Midbrain (tissue), 1 donor: ENCODE measurements around the gene TINAGL1.

ENCODE experiments used
- DNase-seq: peaks from one replicate; lab custom pipeline; 2025; lab: John Stamatoyannopoulos, UW

TINAGL1 gene

GRCh38 chr1:31568895-31569595 is 7.3 kb upstream of the TINAGL1 start:
- DNase-seq, result no peak

- DNase-seq, result no peak
Measured at GRCh38 chr1:31569596-31570173, 6.6 kb upstream of the TINAGL1 start.

- DNase-seq, result no peak
Measured at GRCh38 chr1:31570228-31570627, 6.1 kb upstream of the TINAGL1 start.

- no peak for DNase-seq
Measured at GRCh38 chr1:31570906-31571305, 5.4 kb upstream of the TINAGL1 start.

- DNase-seq, result no peak
Measured at GRCh38 chr1:31571340-31572295, 4.7 kb upstream of the TINAGL1 start.

GRCh38 chr1:31572323-31573104 is 3.8 kb upstream of the TINAGL1 start:
- DNase-seq, result no peak

GRCh38 chr1:31573261-31573660 is 3.1 kb upstream of the TINAGL1 start:
- no peak for DNase-seq

GRCh38 chr1:31574749-31575368 is 1.5 kb upstream of the TINAGL1 start:
- no peak for DNase-seq

GRCh38 chr1:31575369-31576140 is 760 bp upstream of the TINAGL1 start:
- no peak for DNase-seq

GRCh38 chr1:31576743-31577455 is 584 bp downstream of the TINAGL1 start:
- DNase-seq, result no peak

- DNase-seq, result no peak
Measured at GRCh38 chr1:31577515-31578192, 1.3 kb downstream of the TINAGL1 start.

- no peak for DNase-seq
Measured at GRCh38 chr1:31579374-31579773, 3.1 kb downstream of the TINAGL1 start.

- no peak for DNase-seq
Measured at GRCh38 chr1:31580513-31580870, 4.2 kb downstream of the TINAGL1 start.

GRCh38 chr1:31580891-31581603 is 4.7 kb downstream of the TINAGL1 start:
- DNase-seq, result no peak

GRCh38 chr1:31581821-31582810 is 5.8 kb downstream of the TINAGL1 start:
- DNase-seq, result no peak

- DNase-seq, result no peak
Measured at GRCh38 chr1:31583082-31583994, 7.0 kb downstream of the TINAGL1 start.
